Activated CD4-positive, CD25-positive, alpha-beta regulatory T cell treated with anti-CD3 and anti-CD28 coated beads, Interleukin-2, amount 50 U/mL, for 72 hours (primary cell): Measurements from ENCODE around the gene PDE11A.

Experiments used
- DNase-seq: peaks from one replicate; pipeline ENCODE4 v3.0.0; 2021

PDE11A gene

GRCh38 chr2:177916342-177916741 lies 156.2 kb downstream of the PDE11A start:
- DNase-seq: no peak

- DNase-seq: no peak
These were observed 158.3 kb downstream of the PDE11A start for GRCh38 chr2:177914247-177914646.

- no peak for DNase-seq
These were observed 162.6 kb downstream of the PDE11A start for GRCh38 chr2:177909962-177910361.

GRCh38 chr2:177908824-177909223 lies 163.8 kb downstream of the PDE11A start:
- no peak for DNase-seq

- DNase-seq: no peak
These were observed 164.4 kb downstream of the PDE11A start for GRCh38 chr2:177908182-177908581.

GRCh38 chr2:177906041-177906718 lies 166.4 kb downstream of the PDE11A start:
- DNase-seq: peak; percentile 65

GRCh38 chr2:177905640-177906039 lies 166.9 kb downstream of the PDE11A start:
- no peak for DNase-seq

- no peak for DNase-seq
These were observed 170.0 kb downstream of the PDE11A start for GRCh38 chr2:177902395-177903163.

- DNase-seq: no peak
These were observed 172.5 kb downstream of the PDE11A start for GRCh38 chr2:177900082-177900481.

- no peak for DNase-seq
These were observed 175.3 kb downstream of the PDE11A start for GRCh38 chr2:177897278-177897677.

- DNase-seq: no peak
These were observed 176.0 kb downstream of the PDE11A start for GRCh38 chr2:177896587-177896986.

GRCh38 chr2:177894546-177894945 lies 178.0 kb downstream of the PDE11A start:
- DNase-seq: no peak

- DNase-seq: no peak
These were observed 178.7 kb downstream of the PDE11A start for GRCh38 chr2:177893880-177894279.

GRCh38 chr2:177891533-177891932 lies 181.0 kb downstream of the PDE11A start:
- no peak for DNase-seq

- no peak for DNase-seq
These were observed 182.6 kb downstream of the PDE11A start for GRCh38 chr2:177889818-177890460.

- no peak for DNase-seq
These were observed 184.0 kb downstream of the PDE11A start for GRCh38 chr2:177888581-177888980.

- DNase-seq: no peak
These were observed 184.9 kb downstream of the PDE11A start for GRCh38 chr2:177887722-177888121.

GRCh38 chr2:177886824-177887223 lies 185.8 kb downstream of the PDE11A start:
- DNase-seq: no peak

GRCh38 chr2:177885828-177886466 lies 186.6 kb downstream of the PDE11A start:
- DNase-seq: no peak

GRCh38 chr2:177883177-177883576 lies 189.4 kb downstream of the PDE11A start:
- DNase-seq: no peak

GRCh38 chr2:177882501-177882900 lies 190.1 kb downstream of the PDE11A start:
- no peak for DNase-seq

GRCh38 chr2:177881921-177882320 lies 190.7 kb downstream of the PDE11A start:
- no peak for DNase-seq

- DNase-seq: no peak
These were observed 191.4 kb downstream of the PDE11A start for GRCh38 chr2:177881008-177881747.
